Activated B cell treated with CpG ODN at 0.5 μM for 24 hours (primary cell): ENCODE measurements around the gene NWD2. TPM values are rescaled to one million over a fixed set of nuclear protein-coding genes. Genes with fewer than 3 reads are reported as not detected.
"Not testable (repeated sequence)": the region's sequence is repeated elsewhere in the genome, so short reads cannot be mapped to it uniquely, and the experiment has no call there.

Experiments used
- ATAC-seq: fragments of 200-7000 bp; cut with Tn5 transposase; one replicate; pipeline ENCODE4 v1.10.0; 2021; ENCODE audit warnings: low read depth, mild to moderate bottlenecking, moderate library complexity
- CTCF ChIA-PET: fragments of 350-600 bp; sonication (Branson Sonifier 250); formaldehyde crosslinking; loops from one replicate; lab custom pipeline; 2021; ENCODE audit warnings: antibody characterized with exemption; lab: Charles Lee
- POLR2A ChIA-PET: fragments of 350-600 bp; sonication (Branson Sonifier 250); formaldehyde crosslinking; loops from one replicate; lab custom pipeline; 2021; ENCODE audit warnings: antibody characterized with exemption; lab: Charles Lee
- DNase-seq: peaks from one replicate; pipeline ENCODE4 v3.0.0; 2022
- H3K27ac Mint-ChIP-seq: one replicate; pipeline ENCODE4 v1.8.0; 2020; ENCODE audit warnings: mixed read lengths
- H3K27me3 Mint-ChIP-seq: one replicate; pipeline ENCODE4 v1.8.0; 2021; ENCODE audit warnings: mixed read lengths
- H3K36me3 Mint-ChIP-seq: one replicate; pipeline ENCODE4 v1.8.0; 2021; ENCODE audit warnings: low read depth, mixed read lengths
- H3K4me1 Mint-ChIP-seq: one replicate; pipeline ENCODE4 v1.8.0; 2021; ENCODE audit warnings: mixed read lengths
- H3K4me3 Mint-ChIP-seq: one replicate; pipeline ENCODE4 v1.8.0; 2020; ENCODE audit warnings: mild to moderate bottlenecking, mixed read lengths
- H3K9me3 Mint-ChIP-seq: one replicate; pipeline ENCODE4 v1.8.0; 2020; ENCODE audit warnings: mixed read lengths
- CTCF ChIP-seq: fragments of 200-600 bp; IDR thresholded peaks from one replicate; pipeline ENCODE4 v1.8.0; 2022; ENCODE audit warnings: antibody characterized with exemption, mild to moderate bottlenecking
- intact Hi-C: fragments of 100-400 bp; cut with micrococcal nuclease; formaldehyde crosslinking; loops from one replicate; pipeline ENCODE4 v1.15.1; 2024
- total RNA-seq: library from RNA; stranded (reverse); gene quantifications from 2 replicates; pipeline ENCODE4 v1.2.3, GENCODE V29; 2022

The NWD2 gene
- not detected in 2 replicates for total RNA-seq

GRCh38 chr4:37244583-37245390 is at the start of gene NWD2:
NWD2 (plus strand) TSS chr4:37244743; CDS start chr4:37245068, 325 bp downstream.
- DNase-seq (no peak), ATAC-seq (no peak)
- ChIA-PET POLR2A (no interaction called here), CTCF (no interaction called here)
- Mint-ChIP-seq H3K27ac (no peak within 1 kb of the TSS), H3K4me3 (no peak within 1 kb of the TSS), H3K9me3 (no peaks in the 10 kb centered on the region), H3K4me1 (no peaks in the 10 kb centered on the region), H3K36me3 (no peaks in the 10 kb centered on the region), H3K27me3 (peaks cover 28% of the 10 kb centered on the region)
- intact Hi-C loops, result no loop called here
- TF ChIP-seq CTCF, result no peak

- no peak overlapping the region for H3K4me3 Mint-ChIP-seq
- no peaks in the 10 kb centered on the region for H3K4me1 Mint-ChIP-seq
- no peak overlapping the region for H3K27ac Mint-ChIP-seq
- TF ChIP-seq CTCF, result no peak
- CTCF ChIA-PET, result no interaction called here
- no peaks in the 10 kb centered on the region for H3K9me3 Mint-ChIP-seq
- ATAC-seq, result no peak
- POLR2A ChIA-PET, result no interaction called here
- no peaks in the 10 kb centered on the region for H3K27me3 Mint-ChIP-seq
- DNase-seq, result no peak
- no peaks in the 10 kb centered on the region for H3K36me3 Mint-ChIP-seq
- intact Hi-C loops, result no loop called here
These were observed 46.6 kb upstream of the NWD2 start for GRCh38 chr4:37197899-37198298.

GRCh38 chr4:37204740-37205139 is 39.8 kb upstream of the NWD2 start:
- ATAC-seq, H3K36me3 Mint-ChIP-seq, intact Hi-C loops, H3K4me1 Mint-ChIP-seq, CTCF ChIA-PET, H3K4me3 Mint-ChIP-seq, POLR2A ChIA-PET, DNase-seq, H3K27ac Mint-ChIP-seq, H3K27me3 Mint-ChIP-seq: not testable (repeated sequence)
- H3K9me3 Mint-ChIP-seq, result peaks cover 11% of the 10 kb centered on the region

- H3K4me1 Mint-ChIP-seq, result no peaks in the 10 kb centered on the region
- DNase-seq, result no peak
- H3K4me3 Mint-ChIP-seq, result no peak overlapping the region
- intact Hi-C loops, result no loop called here
- H3K27ac Mint-ChIP-seq, result no peak overlapping the region
- POLR2A ChIA-PET, result no interaction called here
- no peaks in the 10 kb centered on the region for H3K9me3 Mint-ChIP-seq
- CTCF ChIA-PET, result no interaction called here
- no peak for ATAC-seq
- TF ChIP-seq CTCF, result no peak
- peaks cover 4% of the 10 kb centered on the region for H3K27me3 Mint-ChIP-seq
- no peaks in the 10 kb centered on the region for H3K36me3 Mint-ChIP-seq
These were observed 28.3 kb upstream of the NWD2 start for GRCh38 chr4:37216209-37216608.

GRCh38 chr4:37219242-37219641 is 25.3 kb upstream of the NWD2 start:
- Mint-ChIP-seq H3K9me3 (no peaks in the 10 kb centered on the region), H3K4me3 (no peak overlapping the region), H3K27ac (no peak overlapping the region), H3K4me1 (no peaks in the 10 kb centered on the region), H3K27me3 (peaks cover 4% of the 10 kb centered on the region), H3K36me3 (no peaks in the 10 kb centered on the region)
- no peak for DNase-seq
- ChIA-PET CTCF (no interaction called here), POLR2A (no interaction called here)
- ATAC-seq, result no peak
- TF ChIP-seq CTCF, result no peak
- intact Hi-C loops, result no loop called here
